Amniotic epithelial cell (primary cell): Measurements from ENCODE around the gene SCNN1B.
"Not testable (repeated sequence)": the region's sequence is repeated elsewhere in the genome, so short reads cannot be mapped to it uniquely, and the experiment has no call there.

Source experiments
- DNase-seq: peaks from one replicate; pipeline ENCODE4 v3.0.0-alpha.2; 2010; ENCODE audit warnings: low read depth

The SCNN1B gene

DNA sequence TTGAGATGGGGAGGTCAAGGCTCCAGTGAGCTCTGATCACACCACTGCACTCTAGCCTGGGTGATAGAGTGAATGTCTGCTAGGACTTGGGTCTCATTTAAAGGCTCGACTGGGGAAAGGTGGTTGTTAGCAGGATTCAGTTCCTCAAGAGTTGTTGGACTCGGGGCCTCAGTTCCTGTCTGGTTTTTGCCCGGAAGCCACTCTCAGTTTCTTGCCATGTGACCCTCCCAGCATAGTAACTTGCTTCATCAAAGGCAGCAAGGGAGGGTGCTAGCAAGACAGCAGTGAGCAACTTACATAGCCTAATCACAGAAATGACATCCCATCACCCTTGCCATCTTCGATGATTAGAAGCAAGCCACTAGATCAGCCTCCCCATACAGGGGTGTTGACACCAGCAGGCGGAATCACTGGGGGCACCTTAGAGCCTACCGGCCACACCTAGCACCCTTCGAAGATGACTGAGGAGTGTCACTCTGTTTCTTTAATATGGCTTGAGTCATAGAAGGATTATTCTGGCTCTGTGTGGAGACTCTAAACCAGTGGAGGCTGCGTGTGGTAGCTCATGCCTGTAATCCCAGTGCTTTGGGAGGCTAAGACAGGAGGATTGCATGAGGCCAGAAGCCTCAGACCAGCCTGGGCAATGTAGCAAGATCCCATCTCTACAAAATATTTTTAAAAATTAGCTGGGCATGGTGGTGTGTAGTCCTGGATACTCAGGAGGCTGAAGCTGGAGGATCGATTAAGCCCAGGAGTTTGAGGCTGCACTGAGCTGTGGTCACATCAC, 13.2 kb upstream of the SCNN1B start:
- DNase-seq, result no peak

DNA sequence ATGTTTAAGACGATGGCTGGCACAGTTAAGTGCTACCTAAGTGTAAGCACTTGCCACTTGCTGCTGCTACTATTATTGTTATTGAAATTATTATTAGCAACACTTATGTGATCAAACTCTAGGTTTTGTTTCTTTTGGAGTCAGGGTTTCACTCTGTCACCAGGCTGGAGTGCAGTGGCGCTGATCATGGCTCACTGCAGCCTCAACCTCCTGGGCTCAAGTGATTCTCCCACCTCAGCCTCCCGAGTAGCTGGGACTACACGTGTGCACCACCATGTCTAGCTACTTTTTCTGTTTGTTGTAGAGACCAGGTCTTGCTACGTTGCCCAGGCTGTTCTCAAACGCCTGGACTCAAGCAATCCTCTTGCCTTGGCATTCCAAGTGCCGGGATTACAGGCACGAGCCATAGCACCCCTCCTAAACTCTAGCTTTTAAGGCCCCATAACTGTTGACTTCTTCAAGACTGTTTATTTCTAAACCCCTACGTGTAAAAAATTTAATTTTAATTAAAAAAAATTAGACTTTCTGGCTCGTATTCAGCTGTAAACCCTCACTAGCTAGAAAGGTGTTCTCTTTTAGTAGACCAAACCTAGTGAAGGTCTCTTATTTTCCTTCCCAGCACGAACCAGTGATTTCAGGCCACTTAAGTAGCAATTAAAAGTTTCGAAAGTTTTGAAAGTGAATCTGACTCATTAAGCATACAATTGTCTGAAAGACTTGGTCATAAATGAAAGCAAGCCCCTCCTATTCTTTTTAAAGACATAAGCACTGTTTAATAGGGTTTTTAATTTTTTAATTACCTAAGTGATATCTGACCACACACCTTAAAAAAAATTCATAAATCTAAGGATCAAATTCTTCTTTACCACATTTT, 11.7 kb upstream of the SCNN1B start:
- DNase-seq, result no peak

DNA sequence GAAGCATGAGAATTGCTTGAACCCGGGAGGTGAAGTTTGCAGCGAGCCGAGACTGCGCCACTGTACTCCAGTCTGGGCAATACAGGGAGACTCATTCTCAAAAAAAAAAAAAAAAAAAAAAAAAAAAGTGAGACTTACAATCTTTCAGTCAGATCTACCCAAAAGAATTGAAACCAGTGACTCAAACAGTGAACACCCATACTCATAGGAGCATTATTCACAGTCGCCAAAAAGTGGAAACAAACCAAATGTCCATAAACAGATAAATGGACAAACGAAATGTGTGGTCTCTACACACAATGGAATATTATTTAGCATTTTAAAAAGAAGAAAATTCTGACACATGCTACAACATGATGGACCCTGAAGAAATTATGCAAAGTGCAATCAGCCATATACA, 9.1 kb upstream of the SCNN1B start:
- no peak for DNase-seq

GRCh38 chr16:23294260-23294659, 7.8 kb upstream of the SCNN1B start:
- no peak for DNase-seq

DNA sequence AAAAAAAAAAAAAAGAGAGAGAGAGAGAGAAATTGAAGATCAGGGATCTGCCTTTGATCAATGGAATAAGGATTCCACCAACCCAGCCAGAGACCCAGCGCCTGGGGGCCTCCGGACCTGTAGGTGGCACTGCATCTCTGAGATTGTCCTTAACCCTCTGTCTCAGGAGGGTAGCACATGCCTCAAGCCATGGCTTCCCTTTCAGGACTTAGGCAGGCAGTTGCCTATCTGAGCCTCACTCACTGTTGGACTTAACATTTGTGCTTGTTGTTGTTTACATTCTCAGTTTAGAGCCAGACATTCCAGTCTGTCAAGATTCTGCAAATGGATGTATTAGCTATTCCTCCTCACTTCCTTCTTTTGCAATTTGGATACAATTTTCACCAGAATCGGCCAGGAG, 5.1 kb upstream of the SCNN1B start:
- no peak for DNase-seq

GRCh38 chr16:23298290-23298915, 3.7 kb upstream of the SCNN1B start:
- DNase-seq, result no peak

DNA sequence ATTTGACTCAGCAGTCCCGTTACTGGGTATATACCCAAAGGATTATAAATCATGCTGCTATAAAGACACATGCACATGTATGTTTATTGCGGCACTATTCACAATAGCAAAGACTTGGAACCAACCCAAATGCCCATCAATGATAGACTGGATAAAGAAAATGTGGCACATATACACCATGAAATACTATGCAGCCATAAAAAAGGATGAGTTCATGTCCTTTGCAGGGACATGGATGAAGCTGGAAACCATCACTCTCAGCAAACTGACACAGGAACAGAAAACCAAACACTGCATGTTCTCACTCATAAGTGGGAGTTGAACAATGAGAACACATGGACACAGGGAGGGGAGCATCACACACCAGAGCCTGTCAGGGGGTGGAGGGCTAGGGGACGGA, 2.3 kb upstream of the SCNN1B start:
- DNase-seq, result not testable (repeated sequence)

DNA sequence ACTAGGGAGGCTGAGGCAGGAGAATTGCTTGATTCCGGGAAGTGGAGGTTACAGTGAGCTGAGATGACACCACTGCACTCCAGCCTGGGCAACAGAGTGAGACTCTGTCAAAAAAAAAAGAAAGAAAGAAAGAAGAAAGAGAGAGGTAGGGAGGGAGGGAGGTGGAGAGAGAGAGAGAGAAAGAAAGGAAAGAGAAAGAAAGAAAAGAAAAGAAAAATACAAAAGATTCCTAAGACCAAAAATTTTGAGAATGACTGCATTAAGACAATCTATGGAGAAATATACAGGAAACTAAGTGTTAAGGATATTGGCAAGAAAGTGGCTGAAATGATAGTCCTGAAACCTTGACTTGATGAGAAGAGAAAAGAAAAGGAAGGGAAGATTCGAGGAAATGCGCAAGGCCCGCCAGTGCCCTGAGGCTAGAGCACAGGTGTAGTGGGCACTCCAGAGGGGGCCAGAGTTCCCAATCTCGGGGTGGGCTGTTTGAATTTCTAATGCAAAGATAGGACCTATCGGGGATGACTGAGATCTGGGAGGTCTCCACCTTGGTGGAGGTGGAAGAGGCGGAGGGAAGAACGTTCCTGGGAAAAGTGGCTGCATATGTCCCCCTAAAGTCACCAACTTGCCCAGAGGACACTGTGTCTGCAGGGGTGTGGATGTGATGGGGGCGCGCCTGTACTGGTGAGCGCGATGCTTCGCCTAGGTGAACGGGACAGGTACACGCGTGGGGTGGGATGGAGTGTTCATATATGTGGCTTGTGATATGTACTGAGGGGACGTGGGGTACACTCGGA, 654 bp upstream of the SCNN1B start:
- no peak for DNase-seq

- no peak for DNase-seq
Observed at GRCh38 chr16:23303685-23304084, 1.6 kb downstream of the SCNN1B start.

- DNase-seq, result no peak
Observed at GRCh38 chr16:23304620-23305019, 2.5 kb downstream of the SCNN1B start.

DNA sequence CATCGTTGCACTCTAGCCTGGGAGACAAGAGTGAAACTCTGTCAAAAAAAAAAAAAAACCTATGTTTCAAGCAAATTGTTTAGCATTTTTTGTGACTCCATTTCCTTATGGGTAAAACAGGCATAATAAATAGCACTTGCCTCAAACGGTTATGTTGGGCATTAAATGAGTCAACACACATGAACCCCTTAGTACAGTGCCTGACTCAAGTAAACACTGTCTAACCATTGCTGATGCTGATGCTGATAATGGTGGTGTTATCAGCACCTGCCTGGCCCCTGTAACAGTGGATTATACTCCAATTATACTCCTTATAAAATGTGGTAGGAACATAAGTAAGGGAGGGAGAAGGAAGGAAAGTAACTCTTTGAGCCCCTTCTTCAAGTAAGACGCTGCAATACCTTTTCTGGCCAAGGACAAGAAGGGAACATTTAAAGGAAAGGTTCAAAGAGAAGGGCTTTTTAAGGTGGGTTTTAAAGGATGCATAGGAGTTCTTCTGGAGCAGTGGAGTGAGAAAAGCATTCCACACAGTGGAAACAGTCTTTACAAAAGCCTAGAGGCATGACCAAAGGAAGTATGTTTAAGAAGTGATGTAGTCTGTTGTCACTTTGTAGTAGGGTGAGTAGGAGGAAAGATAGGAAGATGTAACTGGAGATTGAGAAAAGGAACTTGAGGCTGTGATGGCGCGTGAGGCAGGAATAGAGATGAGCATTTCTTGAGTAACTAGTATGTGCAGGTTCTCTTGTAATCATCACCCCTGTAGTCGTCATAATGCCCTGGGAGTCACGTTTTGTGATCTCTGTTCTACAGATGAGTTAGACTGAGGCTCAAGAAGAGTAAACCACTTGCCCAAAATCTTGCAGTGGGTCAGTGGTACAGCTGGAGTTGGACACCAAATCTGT, 4.3 kb downstream of the SCNN1B start:
- DNase-seq, result no peak

DNA sequence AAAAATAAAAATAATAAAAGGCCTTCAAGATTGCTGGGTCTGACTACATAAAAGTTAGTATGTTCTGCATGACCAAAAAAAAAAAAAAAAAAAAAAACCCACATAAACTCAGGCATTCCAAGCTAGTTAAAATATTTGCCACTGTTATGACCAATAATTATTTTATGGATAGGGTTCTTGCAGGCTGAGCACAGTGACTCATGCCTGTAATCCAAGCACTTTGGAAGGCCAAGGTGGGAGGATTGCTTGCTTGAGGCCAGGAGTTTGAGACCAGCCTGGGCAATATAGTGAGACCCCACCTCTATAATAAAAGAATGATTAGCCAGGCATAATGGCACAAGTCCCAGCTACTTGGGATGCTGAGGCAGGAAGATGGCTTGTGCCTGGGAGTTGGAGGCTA, 8.1 kb downstream of the SCNN1B start:
- DNase-seq, result no peak

- no peak for DNase-seq
Observed at GRCh38 chr16:23310744-23311143, 8.6 kb downstream of the SCNN1B start.

- DNase-seq, result no peak
Observed at GRCh38 chr16:23316232-23316631, 14.1 kb downstream of the SCNN1B start.

DNA sequence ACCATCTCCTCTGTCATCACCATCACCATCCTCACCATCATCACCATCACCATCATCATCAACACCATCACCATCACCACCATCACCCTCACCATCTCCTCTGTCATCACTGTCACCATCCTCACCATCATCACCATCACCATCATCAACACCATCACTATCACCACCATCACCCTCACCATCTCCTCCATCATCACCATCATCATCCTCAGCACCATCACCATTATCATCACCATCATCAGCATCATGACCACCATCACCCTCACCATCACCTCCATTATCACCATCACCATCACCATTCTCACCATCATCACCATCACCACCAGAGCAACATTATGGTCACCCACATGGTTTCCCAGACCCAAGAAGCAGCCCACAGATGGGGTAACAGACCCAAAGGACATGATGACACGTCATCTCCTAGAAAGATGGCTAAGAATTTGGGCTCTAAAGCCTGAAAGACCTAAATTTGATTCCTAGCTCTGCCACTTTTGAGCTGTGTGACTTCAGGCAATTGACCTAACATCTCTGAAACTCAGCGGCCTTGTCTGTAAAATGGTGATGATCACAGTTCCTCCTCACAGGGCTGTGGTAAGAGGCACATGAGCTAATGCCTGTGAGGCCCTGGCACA, 14.6 kb downstream of the SCNN1B start:
- no peak for DNase-seq

DNA sequence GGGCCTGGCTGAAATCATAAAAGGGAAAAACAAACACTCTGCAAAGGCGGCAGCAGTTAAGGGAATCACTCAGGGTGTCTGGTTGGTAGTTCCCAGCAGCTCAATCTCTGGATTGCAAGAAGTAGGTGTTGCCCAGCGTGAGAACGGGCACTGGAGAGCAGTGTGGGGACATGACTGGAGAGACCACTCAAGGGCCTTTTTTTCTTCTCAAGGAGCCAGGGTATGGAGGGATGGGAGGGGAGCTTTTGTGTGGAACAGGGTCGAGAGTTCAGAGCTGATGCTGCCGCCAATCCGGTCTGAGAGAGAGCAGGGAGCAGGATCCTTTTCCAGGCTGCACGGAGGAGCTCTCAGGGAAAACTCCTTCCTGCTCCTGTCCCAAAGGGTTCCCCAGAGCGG, 15.2 kb downstream of the SCNN1B start:
- no peak for DNase-seq

DNA sequence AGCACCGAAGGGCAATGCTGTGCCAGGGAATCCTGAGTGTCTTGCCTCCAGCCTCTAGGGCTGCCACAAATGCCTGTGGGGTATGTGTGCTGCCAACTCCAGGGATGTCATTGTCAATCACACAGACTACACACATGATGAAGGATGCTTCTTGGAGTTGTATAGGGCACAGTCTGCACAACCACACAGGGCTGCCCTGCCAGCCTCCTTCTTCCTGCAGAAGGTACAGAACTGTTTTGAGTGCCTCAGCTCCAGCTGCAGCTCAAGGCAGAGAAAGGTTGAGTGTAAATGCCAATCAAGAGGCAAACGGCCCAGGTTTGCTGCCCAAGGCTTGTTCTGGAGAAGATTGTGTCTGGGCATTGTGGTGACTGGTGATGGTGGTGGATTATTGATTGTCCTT, 15.6 kb downstream of the SCNN1B start:
- no peak for DNase-seq

GRCh38 chr16:23318639-23319038, 16.5 kb downstream of the SCNN1B start:
- DNase-seq, result no peak

DNA sequence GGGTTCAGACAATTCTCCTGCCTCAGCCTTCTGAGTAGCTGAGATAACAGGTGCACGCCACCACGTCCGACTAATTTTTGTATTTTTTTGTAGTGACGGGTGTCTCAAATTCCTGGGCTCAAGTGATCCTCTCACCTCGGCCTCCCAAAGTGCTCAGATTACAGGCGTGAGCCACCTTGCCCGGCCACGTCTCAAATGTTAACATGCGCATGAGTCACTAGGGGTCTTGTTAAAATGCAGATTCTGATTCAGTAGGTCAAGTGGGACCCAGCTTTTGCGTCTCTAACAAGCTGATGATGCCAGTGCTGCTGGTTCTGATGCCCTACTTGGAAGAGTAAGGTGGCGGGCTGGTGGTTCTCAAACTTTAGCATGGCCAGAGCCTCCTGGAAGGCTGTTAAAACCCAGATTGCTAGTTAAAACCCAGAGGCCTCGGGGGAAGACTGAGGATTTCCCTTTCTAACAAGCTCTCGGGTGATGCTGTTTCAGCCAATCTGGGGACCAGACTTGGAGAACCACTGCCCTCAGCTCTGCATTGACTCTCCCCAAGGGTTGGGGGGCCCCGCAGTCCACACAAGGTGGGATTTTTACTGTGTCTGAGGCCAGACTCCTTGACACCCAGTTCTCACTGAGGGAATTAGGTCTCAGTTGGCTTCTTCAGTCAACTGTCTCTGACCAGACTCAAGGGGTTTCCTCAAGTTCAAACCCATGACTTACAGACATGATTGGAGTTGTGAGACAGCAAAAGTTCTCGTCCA, 17.9 kb downstream of the SCNN1B start:
- no peak for DNase-seq

GRCh38 chr16:23320693-23321092, 18.6 kb downstream of the SCNN1B start:
- DNase-seq, result no peak
